Stomach (tissue), 4 donors: Measurements from ENCODE around the gene PRADC1.

ENCODE experiments used
- EP300 ChIP-seq: sonication (generic); formaldehyde crosslinking; IDR thresholded peaks from one replicate; pipeline ENCODE4 v1.6.1; 2017; ENCODE audit warnings: antibody characterized with exemption
- POLR2A ChIP-seq, 4 donors: fragments of 450-650 bp; IDR thresholded peaks; one replicate each; pipeline ENCODE4 v1.6.1; 2016; ENCODE audit warnings: antibody characterized with exemption in 4 of 4, control low read depth in 2 of 4, mild to moderate bottlenecking in 1 of 4, moderate library complexity in 1 of 4
- TF ChIP-seq, protein P1 (sequence below), 7 experiments: fragments of 450-650 bp in 4 of 7; fragments of 200-600 bp in 3 of 7; sonication (generic) in 3 of 7; IDR thresholded peaks; one replicate each; pipeline ENCODE4 v1.5.1; 2016 to 2019; ENCODE audit warnings: antibody characterized with exemption in 7 of 7, control low read depth in 2 of 7, mild to moderate bottlenecking in 1 of 7

DNA sequence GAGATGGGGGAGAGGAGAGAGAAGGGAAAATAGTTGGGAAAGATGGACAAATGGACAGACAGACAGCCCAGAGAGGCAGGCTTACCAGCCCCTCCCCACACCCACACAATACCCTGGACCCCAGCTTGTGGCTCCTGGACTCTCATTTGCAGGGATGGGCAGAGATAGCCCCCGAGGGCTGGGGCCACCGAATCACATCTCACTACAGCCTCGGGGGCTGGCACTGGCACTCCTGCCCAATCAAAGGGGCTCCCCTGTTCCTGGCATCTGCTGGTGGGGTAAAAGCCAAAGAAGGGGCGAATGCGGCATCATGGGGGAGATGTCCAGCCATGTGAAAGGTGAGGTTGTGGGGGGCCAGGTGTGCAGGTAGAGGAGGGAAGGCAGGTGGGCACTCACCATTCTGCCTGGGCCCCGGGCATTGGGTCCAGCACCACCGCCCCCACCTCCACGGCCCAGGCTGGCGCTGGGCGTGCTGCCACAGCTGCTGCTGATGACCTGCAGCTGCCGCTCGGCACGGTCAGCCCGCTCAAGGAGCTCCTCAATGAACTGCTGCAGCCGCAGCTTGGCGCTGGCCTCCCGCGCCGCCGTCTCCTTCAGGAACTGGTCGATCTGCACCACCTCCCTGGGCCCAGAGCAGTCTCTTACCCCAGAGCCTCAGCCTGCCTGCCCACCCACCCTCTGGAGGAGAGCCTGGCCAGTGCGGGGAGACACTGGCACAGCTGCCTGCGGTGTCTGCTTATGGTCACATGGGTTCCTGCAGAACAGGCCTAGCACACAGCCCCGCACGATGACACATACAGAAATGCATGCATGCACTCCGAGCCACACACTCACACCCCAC lies 33.2 kb upstream of the PRADC1 start:
- TF ChIP-seq POLR2A (IDR thresholded peaks at IDR 0.05) = no peak
- TF ChIP-seq, protein P1, sequence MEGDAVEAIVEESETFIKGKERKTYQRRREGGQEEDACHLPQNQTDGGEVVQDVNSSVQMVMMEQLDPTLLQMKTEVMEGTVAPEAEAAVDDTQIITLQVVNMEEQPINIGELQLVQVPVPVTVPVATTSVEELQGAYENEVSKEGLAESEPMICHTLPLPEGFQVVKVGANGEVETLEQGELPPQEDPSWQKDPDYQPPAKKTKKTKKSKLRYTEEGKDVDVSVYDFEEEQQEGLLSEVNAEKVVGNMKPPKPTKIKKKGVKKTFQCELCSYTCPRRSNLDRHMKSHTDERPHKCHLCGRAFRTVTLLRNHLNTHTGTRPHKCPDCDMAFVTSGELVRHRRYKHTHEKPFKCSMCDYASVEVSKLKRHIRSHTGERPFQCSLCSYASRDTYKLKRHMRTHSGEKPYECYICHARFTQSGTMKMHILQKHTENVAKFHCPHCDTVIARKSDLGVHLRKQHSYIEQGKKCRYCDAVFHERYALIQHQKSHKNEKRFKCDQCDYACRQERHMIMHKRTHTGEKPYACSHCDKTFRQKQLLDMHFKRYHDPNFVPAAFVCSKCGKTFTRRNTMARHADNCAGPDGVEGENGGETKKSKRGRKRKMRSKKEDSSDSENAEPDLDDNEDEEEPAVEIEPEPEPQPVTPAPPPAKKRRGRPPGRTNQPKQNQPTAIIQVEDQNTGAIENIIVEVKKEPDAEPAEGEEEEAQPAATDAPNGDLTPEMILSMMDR (IDR thresholded peaks at IDR 0.05) = no peak
- no peak for TF ChIP-seq EP300
